Activated gamma-delta T cell treated with anti-CD3 and anti-CD28 coated beads, Interleukin-2, amount 50 U/mL, for 16 hours (primary cell): ENCODE measurements around the gene MTAP.
"Not testable (repeated sequence)": the region's sequence is repeated elsewhere in the genome, so short reads cannot be mapped to it uniquely, and the experiment has no call there.

ENCODE experiments used
- DNase-seq: peaks from one replicate; pipeline ENCODE4 v3.0.0-alpha.2; 2020; ENCODE audit warnings: low read depth

MTAP gene

DNA sequence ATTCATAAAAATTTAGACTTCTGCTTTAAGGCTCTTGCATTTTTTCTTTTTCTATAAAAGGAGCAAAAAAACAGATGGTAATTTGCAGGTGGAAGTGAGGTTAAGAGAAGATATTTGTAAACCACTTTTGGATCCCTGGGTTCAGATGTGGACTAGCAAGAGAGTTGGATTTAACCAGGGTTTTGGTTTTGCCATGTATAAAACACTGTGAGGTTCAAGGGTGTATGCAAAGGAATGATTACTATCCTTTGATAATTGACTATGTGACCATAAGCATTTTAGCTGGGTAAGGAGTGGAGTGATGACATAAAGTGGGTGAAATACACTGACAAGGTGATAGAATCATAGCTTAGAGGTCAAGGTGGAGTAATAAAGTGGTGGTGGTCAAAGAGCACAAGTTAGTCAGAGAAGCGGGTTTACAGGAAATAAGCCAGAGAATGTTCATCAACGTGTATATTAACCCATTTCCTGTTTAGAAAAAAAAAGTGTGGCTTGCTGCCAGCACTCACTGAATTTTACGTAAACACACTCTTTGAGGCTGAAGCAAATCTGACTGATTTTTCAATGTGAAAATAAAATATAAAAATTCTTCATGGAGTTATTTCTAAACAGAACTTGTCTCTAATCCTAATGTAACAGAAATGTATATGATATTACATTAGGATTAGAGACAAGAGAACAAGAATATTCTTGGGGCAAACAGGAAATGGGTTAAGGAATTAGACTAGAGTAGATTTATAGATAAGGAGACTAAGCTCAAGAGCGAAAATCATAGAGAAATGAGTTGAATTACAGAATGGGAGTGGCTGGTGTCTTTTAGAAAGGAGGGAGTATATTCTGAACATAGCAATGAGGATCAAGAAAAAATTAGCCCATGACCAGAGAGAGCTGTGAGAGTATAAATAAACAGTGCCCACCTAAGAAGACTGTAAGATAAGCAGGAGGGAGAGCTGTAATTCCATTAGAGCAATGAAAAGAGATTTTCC is 117.2 kb downstream of the MTAP start:
- DNase-seq = no peak

DNA sequence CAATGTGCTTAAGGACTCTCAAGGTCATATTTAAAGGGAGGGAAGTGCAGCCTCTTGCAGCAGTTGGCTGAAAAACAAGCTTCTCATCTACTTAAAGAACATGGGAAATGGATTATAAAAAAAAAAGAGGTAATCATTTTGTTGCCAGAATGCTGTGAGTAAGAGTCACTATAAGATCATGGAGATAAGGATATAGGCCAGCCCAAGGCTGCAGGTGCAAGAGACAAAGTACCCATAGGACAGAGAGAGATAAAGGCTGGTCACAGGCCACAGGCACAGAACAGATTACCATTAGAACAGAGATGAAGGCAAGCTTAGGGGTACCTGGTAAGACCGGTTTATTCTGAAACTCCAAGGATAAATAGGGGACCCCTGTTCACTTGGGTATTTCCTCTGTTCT is 121.3 kb downstream of the MTAP start:
- no peak for DNase-seq

DNA sequence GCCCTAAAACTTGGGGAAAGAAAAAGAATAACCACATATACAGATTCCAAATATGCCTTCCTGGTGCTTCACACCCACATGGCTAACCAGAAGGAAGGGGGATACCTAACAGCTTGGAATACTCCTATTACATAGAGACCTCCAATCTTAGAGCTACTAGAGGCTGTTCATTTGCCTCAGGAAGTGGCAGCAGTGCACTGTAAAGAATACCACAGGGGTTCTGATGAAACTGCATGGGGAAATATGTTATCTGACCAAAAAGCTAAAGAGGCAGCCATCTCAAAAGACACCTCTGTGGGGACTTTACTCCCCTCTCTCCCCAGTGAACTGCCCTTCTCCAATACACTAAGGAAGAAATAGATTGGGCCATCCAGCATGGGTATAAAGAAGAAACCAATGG is 125.3 kb downstream of the MTAP start:
- DNase-seq = no peak

DNA sequence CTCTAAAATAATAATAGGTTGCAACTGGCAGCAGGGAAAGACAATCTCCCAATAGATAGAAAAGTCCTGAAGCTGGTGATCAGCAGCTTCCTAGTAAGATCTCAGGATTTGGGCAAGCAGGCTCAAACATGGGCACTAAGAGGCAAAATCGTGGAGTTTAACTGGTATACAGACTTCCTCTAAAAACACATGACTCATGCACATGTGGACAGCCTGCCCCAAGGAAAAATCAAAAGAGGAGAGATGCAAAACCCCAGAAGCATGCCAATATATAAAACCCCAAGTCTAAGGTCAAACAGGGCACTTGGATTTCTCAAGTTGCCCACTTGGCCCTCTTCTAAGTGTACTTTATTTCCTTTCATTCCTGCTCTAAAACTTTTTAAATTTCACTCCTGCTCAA is 129.0 kb downstream of the MTAP start:
- no peak for DNase-seq

DNA sequence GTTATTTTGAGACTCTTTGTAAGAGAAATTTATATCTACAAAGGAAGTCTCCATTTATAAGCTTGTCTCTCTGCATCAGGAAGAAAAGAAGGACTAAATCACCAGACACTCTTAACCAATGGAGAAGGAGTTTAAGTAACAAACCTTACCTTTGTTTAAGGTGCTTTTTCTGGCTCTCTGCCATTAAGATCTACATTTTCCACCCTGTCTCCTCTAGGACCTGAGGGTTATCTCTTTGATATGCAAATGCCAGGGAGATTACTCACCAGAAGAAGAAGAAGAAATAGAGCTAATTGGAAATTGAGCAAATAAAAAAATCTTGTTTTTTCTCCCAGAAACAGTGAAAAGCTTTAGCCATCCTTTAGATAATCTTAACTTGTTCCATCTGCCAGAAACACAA is 130.8 kb downstream of the MTAP start:
- DNase-seq = no peak

DNA sequence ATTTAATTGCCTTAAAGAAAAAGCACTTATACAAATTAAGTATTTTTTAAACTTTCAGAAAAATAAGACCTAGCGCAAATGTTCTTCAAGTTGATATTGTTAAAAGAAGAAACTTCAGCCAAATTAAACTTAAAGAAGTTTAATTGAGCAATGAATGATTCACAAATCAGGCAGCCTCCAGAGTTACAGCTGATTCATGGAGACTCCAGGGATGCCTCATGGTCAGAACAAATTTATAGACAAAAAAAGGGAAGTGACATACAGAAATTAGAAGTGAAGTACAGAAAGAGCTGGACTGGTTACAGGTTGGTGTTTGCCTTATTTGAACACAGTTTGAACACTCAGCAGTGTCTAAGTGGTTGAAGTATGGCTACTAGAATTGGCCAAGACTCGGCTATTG is 131.4 kb downstream of the MTAP start:
- no peak for DNase-seq

DNA sequence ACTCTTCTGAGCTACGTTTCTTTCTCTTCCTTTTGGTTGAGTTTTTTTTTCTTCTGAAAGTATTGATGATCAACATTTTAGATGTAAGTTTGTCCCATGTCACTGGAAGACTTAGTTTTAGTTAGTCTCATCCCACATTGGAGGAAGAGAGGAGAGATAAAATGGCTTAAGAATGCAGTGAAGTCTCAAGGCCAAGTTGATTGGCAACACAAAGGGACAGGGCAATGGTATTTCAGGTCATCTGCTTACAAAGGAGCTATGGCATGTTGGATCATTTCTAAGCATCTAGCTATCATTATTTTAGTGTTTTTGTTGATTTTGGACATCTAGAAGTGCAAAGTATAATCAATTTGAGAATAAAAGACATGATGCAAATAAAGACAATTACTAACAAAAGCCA is 133.2 kb downstream of the MTAP start:
- DNase-seq = no peak

DNA sequence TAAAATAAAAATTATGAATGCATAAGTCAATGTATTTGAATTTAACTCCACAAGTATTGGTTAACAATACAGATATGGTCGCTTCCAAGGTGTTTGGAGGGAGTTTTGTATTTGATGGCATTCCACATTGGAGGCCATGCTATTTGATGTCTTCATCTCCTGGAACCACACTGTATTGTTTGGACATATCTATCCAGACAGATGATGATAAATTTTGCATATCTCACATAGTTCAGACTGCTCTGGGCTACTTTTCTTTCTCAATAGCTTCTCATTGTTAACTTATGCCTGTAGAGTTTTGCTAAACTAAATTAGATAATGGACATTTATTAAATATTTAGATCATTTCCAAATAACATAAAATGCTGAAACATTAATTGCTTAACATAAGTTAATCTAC is 133.7 kb downstream of the MTAP start:
- no peak for DNase-seq

DNA sequence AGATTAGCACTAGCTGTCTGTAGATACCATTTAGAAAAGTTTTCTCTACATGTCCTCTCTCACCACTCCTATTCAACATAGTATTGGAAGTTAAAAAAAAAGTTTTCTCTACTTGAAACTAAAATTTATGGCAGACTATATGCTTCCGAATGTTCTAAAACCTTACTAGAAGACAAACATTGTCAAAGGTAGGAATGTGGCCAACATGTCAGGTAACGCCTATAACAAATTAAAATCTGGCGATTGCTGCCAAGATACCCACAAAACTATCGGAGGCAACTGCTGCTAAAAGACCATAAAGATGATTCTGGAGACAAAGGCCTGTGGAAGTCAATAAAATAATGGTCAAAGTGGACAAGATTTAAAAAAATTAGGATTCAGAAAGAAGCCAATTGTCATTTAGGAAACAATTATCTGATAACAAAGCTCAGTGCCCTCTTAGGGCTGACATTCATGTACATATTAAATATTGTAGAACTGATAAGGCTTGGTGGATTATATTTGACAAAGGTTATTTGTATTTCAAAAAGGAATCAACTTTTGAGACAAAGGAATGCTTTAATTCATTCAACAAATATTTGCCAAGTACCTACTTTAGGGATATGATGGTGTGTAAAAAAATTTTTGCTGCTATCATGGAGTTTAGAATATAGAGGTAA is 139.0 kb downstream of the MTAP start:
- no peak for DNase-seq

DNA sequence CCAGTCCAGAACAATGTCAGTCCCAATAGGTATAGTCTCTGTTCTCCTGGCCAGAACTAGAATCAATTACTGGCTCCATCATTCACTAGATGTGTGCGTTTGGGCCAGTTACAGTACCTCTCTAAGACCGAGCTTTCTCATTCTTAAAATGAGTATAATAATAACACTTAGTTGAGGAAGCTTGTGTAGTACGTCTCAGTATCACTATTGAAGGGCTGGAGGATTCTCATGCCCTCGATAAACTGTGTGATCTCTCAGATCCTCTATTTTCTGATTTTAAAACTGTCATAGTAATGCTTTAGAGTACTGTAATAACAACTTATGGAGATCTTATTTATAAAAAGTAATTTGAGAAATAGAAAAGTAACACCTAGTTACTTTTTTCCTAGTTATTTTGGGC is 141.0 kb downstream of the MTAP start:
- DNase-seq = no peak

DNA sequence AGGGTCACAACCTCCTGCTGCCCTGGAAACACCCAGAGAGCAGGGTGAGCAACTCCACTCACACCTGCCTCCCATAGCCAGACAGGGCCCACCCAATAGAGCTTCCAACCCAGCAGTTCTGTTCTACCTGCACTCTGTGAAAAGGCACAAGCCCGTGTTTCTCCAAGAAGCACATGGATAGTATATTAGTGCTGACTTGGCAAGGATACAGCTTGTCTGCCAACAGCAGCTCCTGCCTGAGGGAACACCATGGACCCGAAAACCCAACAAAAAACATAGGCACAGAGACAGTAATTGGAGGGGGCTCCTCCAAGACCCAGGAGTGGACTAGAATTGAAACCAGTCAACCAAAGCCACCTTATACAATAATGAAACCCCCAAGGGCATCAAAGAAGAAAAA is 143.2 kb downstream of the MTAP start:
- no peak for DNase-seq

DNA sequence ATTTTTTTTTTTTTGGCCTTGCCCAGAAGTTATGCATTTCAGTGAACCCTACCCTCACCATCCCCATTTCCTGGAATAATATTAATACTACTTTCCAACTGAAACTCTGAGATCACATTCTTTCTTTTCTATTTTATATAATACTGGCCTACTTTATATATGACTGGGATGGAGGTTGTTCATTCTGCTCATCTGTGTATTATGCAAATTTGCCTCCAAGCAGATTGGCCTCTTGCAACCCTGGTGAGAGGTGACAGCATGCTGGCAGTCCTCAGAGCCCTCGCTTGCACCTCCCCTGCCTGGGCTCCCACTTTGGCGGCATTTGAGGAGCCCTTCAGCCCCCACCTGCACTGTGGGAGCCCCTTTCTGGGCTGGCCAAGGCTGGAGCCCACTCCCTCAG is 156.4 kb downstream of the MTAP start:
- no peak for DNase-seq

DNA sequence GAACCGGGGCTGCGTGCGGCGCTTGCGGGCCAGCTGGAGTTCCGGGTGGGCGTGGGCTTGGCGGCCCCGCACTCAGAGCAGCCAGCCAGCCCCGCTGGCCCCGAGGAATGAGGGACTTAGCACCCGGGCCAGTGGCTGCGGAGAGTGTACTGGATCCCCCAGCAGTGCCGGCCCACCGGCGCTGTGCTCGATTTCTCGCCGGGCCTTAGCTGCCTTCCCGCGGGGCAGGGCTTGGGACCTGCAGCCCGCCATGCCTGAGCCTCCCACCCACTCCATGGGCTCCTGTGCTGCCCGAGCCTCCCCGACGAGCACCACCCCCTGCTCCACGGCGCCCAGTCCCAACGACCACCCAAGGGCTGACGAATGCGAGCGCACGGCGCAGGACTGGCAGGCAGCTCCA is 156.8 kb downstream of the MTAP start:
- DNase-seq = not testable (repeated sequence)

DNA sequence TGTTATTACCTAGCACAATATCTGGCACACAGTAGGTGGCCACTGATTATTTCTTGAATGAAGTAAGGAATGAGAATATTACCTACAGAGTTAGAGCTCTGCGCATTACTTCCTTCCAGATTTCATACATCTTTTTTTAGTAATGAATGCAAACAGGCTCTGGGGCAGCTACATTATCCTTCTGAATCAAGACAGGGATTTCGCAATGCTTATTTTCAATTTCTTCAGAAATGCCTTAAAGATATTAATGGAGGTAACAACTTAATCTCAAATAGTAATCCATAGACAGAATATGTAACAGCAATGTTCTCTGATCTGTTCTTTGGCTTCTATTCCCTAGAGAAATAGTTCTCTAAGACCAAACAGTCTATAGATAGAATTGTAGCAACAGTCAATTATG is 159.1 kb downstream of the MTAP start:
- no peak for DNase-seq

DNA sequence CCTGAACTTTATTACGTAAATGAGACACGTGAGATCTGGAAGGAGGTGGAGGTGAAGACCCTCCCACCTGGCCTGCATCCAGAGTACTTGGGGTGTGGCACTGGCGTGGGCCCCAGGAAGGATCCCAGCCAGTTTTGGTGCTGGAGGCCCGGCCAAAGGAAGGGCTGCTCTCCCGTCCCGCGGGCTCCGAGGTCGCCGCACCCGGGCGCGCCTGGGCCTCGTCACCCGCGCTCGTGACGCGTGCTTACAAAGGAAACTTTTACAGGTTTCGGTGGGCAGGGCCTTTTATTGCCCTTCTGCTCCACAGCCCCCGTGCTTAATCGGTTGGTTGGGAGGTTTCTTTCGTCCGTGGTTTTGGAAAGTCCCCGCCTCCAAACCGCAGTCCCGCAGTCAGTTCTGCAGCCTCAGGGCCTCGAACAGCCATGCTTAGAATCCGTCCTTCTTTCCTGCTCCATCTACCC is 162.5 kb downstream of the MTAP start:
- DNase-seq = no peak

DNA sequence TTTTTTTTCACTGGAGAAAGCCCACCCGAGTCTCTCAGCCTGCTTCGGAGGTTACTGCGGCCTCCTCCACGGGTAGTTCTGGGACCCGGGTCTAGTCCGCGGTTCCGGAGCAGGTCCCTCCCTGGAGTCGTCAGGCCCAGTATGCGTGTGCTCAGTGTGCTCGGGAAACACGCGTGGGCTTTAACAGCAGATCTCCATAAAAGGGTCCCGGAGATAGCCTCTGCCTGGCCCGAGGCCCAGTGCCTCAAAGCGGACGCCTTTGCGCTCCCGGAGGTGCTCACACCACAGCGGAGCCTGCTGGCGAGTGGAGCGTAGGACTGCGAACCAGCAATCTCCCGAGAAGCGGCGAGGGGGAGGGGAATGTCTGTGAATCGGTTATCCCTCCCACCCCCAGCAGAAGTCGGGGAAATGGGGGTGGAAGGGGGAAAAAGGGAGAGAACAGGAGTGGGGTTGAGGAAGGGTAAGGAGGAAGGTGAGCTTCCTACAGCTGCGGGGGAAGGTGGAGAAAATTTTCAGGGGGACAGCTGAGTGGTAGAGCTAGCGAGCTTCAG is 163.0 kb downstream of the MTAP start:
- DNase-seq = no peak

DNA sequence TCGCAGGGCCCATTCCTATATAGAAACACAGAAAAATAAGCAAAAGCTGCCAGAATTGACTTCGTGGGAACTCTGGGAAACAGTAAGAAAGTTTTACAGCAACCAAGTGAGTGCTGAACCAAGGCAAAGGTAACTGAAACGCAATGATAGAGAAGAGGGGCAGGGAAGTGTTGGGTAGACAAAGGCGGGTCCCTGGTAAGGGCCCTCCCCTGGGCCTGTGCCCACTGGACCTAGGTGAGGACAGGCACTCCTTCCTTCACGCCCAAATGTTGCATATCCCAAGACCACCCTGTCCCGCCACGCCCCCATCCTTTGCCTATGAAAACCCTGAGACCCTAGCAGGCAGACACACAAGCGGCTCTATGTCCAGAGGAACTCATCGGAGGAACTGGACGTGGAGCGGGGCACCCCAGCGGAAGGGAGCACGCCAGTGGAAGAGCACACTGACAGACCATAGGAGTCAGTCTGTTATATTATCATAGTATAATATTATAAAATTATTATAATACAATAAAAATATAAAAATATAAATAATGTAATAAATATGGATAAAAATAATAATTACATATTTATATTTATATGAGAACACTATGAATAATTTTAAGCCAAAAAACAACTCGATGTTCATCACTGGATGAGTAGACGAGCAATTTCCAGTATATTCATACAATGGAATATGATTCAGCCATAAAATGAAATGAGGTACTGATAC is 163.9 kb downstream of the MTAP start:
- DNase-seq = no peak

DNA sequence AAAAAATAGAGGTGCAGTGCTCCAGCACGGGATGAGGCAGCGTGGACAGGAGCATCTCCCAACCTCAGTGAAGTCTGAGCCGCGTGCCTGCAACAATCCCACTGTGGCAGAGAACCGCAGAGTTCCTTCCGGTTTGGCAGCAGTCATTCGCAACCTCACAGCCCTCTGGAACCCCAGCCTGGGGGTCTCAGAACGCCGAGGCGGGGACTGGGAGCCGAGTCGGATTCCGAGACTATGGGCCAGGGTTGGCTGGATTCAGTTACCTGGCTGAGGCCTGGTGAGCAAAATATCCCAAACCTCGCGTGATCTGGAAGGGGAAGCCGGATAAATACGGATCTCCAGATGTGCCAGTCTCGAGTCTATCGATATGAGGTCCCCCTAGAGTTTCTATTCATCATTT is 164.7 kb downstream of the MTAP start:
- no peak for DNase-seq

DNA sequence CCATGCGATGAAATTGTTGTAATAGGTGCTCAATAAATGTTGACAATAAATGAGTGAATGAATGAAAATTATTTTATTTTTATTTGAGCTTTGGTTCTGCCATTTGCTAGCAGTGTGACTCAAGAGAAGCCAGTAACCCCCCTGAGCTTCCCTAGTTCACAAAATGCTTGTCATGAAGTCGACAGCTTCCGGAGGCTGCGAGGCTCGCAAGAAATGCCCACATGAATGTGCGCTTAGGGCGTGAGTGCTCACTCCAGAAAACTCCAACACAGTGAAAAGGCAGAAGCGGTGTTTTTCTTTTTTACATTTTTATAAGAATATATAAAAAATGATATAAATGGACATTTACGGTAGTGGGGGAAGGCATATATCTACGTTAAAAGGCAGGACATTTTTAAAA is 165.3 kb downstream of the MTAP start:
- DNase-seq = no peak

DNA sequence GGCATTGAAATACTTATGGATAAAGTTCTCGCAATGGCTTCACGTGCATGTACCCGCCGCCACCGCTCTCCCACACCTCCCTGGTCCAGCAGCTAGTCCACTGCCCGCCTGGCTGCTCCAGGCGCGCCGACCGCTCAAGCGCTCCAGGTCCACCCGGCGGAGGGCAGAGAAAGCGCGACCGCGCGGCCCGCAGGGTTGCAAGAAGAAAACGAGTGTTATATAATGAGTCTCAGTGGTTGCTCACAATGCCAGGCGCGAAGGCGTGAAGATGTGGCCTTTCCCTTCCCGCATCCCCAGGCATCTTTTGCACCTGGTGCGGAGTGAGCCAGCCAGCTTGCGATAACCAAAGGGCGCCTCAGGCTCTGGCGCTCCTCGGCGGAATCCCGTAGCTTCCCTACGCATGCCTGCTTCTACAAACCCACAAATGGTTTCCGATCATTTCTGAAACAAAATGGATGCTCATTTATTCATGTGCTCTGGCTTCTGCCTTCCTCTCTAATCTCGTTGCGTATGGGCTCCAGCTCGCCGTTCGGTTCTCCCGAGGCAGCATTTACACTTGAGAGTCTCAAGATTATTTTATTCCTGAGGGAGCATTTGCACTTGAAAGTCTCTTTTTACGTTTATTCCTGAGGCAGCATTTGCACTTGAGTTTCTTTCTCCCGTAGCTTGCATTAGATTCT is 166.0 kb downstream of the MTAP start:
- DNase-seq = no peak

DNA sequence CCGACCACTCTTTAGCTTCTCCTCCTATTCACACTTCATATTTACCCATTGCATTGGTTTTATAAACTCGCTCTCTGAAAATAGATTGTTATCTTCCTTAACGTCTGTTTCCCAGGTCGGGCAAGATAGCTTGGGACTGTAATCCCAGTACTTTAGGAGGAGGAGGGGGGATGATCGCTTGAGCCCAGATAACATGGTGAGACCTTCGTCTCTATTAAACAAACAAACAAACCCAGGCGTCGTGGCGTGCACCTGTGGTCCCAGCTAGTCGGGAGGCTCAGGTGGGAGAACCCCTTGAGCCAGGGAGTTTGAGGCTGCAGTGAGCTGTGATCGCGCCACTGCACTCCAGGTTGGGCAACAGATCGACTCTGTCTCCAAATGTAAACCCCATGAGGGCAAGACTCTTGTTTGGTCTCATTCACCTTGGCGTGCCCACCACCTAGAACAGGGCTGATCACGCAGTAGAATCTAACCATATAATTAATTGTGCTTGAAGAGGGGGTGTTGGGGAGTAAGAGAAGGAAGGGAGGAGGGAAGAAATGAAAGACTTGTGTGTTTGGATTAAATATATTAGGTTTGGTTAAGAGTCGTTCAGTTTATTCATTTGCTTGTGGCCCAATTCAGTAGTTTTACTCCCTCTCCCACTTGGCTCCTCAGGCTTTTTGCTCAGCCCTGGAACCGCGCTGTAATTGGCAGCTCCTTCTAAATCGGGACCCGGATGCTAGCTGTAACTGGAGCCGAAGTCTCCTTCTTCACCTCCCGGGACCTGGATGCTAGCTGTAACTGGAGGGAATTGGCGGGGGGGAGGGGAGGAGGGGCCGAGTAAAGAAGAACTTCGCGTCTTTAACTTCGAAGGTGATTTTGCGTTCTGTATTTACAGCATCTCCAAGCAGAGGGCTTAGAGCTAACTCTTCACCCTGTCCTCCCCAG is 166.8 kb downstream of the MTAP start:
- DNase-seq = no peak
